GM20431 (cell line): ENCODE data around the gene CPN2.

Experiments
- in situ Hi-C: fragments of 300-500 bp; cut with MseI, MboI; formaldehyde crosslinking; loops from one replicate; pipeline ENCODE4 v1.15.0; 2020; ENCODE audit warnings: low sequenced_read_pairs; ENCODE audit not compliant: unreplicated experiment

Gene CPN2

GRCh38 chr3:194333212-194333980 lies 17.7 kb downstream of the CPN2 start:
- in situ Hi-C loops, result loop anchor here (25.0 kb wide), 1 partner anchor 254 kb away; no protein-coding TSS in a partner anchor

- in situ Hi-C loops, result loop anchor here (25.0 kb wide), 1 partner anchor 254 kb away; no protein-coding TSS in a partner anchor
Observed at GRCh38 chr3:194332858-194333211, 18.3 kb downstream of the CPN2 start.

- in situ Hi-C loops, result loop anchor here (25.0 kb wide), 1 partner anchor 257 kb away; no protein-coding TSS in a partner anchor
Observed at GRCh38 chr3:194330579-194330978, 20.5 kb downstream of the CPN2 start.

- in situ Hi-C loops, result loop anchor here (25.0 kb wide), 1 partner anchor 257 kb away; no protein-coding TSS in a partner anchor
Observed at GRCh38 chr3:194330160-194330559, 21.0 kb downstream of the CPN2 start.

- in situ Hi-C loops, result loop anchor here (25.0 kb wide), 1 partner anchor 258 kb away; no protein-coding TSS in a partner anchor
Observed at GRCh38 chr3:194329583-194329965, 21.6 kb downstream of the CPN2 start.

- in situ Hi-C loops, result loop anchor here (25.0 kb wide), 1 partner anchor 258 kb away; no protein-coding TSS in a partner anchor
Observed at GRCh38 chr3:194328942-194329582, 22.1 kb downstream of the CPN2 start.

- in situ Hi-C loops, result loop anchor here (25.0 kb wide), 1 partner anchor 259 kb away; no protein-coding TSS in a partner anchor
Observed at GRCh38 chr3:194328053-194328657, 23.0 kb downstream of the CPN2 start.

GRCh38 chr3:194327218-194328052 lies 23.7 kb downstream of the CPN2 start:
- in situ Hi-C loops, result loop anchor here (25.0 kb wide), 1 partner anchor 260 kb away; no protein-coding TSS in a partner anchor

- in situ Hi-C loops, result loop anchor here (25.0 kb wide), 1 partner anchor 260 kb away; no protein-coding TSS in a partner anchor
Observed at GRCh38 chr3:194326968-194327217, 24.2 kb downstream of the CPN2 start.

- in situ Hi-C loops, result loop anchor here (25.0 kb wide), 1 partner anchor 261 kb away; no protein-coding TSS in a partner anchor
Observed at GRCh38 chr3:194326192-194326967, 24.7 kb downstream of the CPN2 start.

GRCh38 chr3:194325424-194326153 lies 25.5 kb downstream of the CPN2 start:
- in situ Hi-C loops, result loop anchor here (25.0 kb wide), 1 partner anchor 262 kb away; no protein-coding TSS in a partner anchor

- in situ Hi-C loops, result loop anchor here (25.0 kb wide), 2 partner anchors 262 to 663 kb away; no protein-coding TSS in a partner anchor
Observed at GRCh38 chr3:194324823-194325327, 26.3 kb downstream of the CPN2 start.

- in situ Hi-C loops, result loop anchor here (25.0 kb wide), 1 partner anchor 662 kb away; no protein-coding TSS in a partner anchor
Observed at GRCh38 chr3:194323785-194324735, 27.1 kb downstream of the CPN2 start.

GRCh38 chr3:194322678-194323211 lies 28.4 kb downstream of the CPN2 start:
- in situ Hi-C loops, result loop anchor here (25.0 kb wide), 1 partner anchor 660 kb away; no protein-coding TSS in a partner anchor

GRCh38 chr3:194321693-194322640 lies 29.2 kb downstream of the CPN2 start:
- in situ Hi-C loops, result loop anchor here (25.0 kb wide), 1 partner anchor 660 kb away; no protein-coding TSS in a partner anchor
